Activated T-helper 2 cell treated with anti-CD3 and anti-CD28 coated beads, Interferon-gamma antibody, Interleukin-2, Interleukin-4, amounts not matched to agents 10 μg/mL and 5 μg/mL and 100 μg/mL, durations not matched to agents 14 hours and 24 hours and 36 hours (primary cell): ENCODE data around the gene ZFAND2B. TPM values are rescaled to one million over a fixed set of nuclear protein-coding genes. Genes with fewer than 3 reads are reported as not detected.

Source experiments
- DNase-seq: peaks from one replicate; pipeline ENCODE4 v3.0.0; 2021; ENCODE audit warnings: low spot score
- H3K27ac Mint-ChIP-seq: one replicate; pipeline ENCODE4 v1.8.0; 2021; ENCODE audit warnings: mixed read lengths
- H3K27me3 Mint-ChIP-seq: one replicate; pipeline ENCODE4 v1.8.0; 2021; ENCODE audit warnings: low read depth, mixed read lengths
- H3K36me3 Mint-ChIP-seq: one replicate; pipeline ENCODE4 v1.8.0; 2021; ENCODE audit warnings: low read depth, mixed read lengths
- H3K4me1 Mint-ChIP-seq: one replicate; pipeline ENCODE4 v1.8.0; 2021; ENCODE audit warnings: low read depth, mixed read lengths
- H3K4me3 Mint-ChIP-seq: one replicate; pipeline ENCODE4 v1.8.0; 2021; ENCODE audit warnings: low read depth, mild to moderate bottlenecking, moderate library complexity, mixed read lengths
- H3K9me3 Mint-ChIP-seq: one replicate; pipeline ENCODE4 v1.8.0; 2021; ENCODE audit warnings: mixed read lengths
- intact Hi-C: fragments of 100-400 bp; cut with micrococcal nuclease; formaldehyde crosslinking; loops from one replicate; pipeline ENCODE4 v1.15.1; 2023
- total RNA-seq: library from RNA; stranded (reverse); gene quantifications from 2 replicates; pipeline ENCODE4 v1.2.3, GENCODE V29; 2022

The ZFAND2B gene
- total RNA-seq, 1 donor from 2014 or later = 27.3 TPM

GRCh38 chr2:219221957-219222518 is 15.5 kb downstream of the ZFAND2B start:
- no peak overlapping the region for H3K4me3 Mint-ChIP-seq
- H3K27me3 Mint-ChIP-seq = no peaks in the 10 kb centered on the region
- intact Hi-C loops = no loop called here
- H3K36me3 Mint-ChIP-seq = peaks cover 65% of the 10 kb centered on the region
- H3K9me3 Mint-ChIP-seq = no peaks in the 10 kb centered on the region
- DNase-seq = no peak
- H3K27ac Mint-ChIP-seq = no peak overlapping the region
- H3K4me1 Mint-ChIP-seq = peaks cover 17% of the 10 kb centered on the region

- Mint-ChIP-seq H3K27me3 (no peaks in the 10 kb centered on the region), H3K36me3 (peaks cover 68% of the 10 kb centered on the region), H3K27ac (no peak overlapping the region), H3K4me3 (no peak overlapping the region), H3K4me1 (peaks cover 18% of the 10 kb centered on the region), H3K9me3 (no peaks in the 10 kb centered on the region)
- no peak for DNase-seq
- intact Hi-C loops = no loop called here
Measured at GRCh38 chr2:219223831-219224610, 17.4 kb downstream of the ZFAND2B start.

GRCh38 chr2:219225350-219225749 is 18.8 kb downstream of the ZFAND2B start:
- Mint-ChIP-seq H3K27ac (no peak overlapping the region), H3K27me3 (no peaks in the 10 kb centered on the region), H3K9me3 (no peaks in the 10 kb centered on the region), H3K36me3 (peaks cover 63% of the 10 kb centered on the region), H3K4me3 (no peak overlapping the region), H3K4me1 (peaks cover 16% of the 10 kb centered on the region)
- intact Hi-C loops = no loop called here
- DNase-seq = no peak

GRCh38 chr2:219228041-219228910 is 21.7 kb downstream of the ZFAND2B start:
- no peak for DNase-seq
- Mint-ChIP-seq H3K9me3 (no peaks in the 10 kb centered on the region), H3K4me1 (peaks cover 31% of the 10 kb centered on the region), H3K27me3 (no peaks in the 10 kb centered on the region), H3K4me3 (peak overlapping the region; percentile 83), H3K27ac (peak overlapping the region; percentile 60), H3K36me3 (peaks cover 63% of the 10 kb centered on the region)
- intact Hi-C loops = no loop called here

- no peak for DNase-seq
- peaks cover 63% of the 10 kb centered on the region for H3K36me3 Mint-ChIP-seq
- intact Hi-C loops = loop anchor here (1.0 kb wide), 8 partner anchors 10 to 69 kb away; partner anchors contain the start of genes DNAJB2, GLB1L, NHEJ1 and RETREG2
- peak overlapping the region; percentile 83 for H3K4me3 Mint-ChIP-seq
- peaks cover 33% of the 10 kb centered on the region for H3K4me1 Mint-ChIP-seq
- no peaks in the 10 kb centered on the region for H3K9me3 Mint-ChIP-seq
- no peaks in the 10 kb centered on the region for H3K27me3 Mint-ChIP-seq
- H3K27ac Mint-ChIP-seq = peak overlapping the region; percentile 60
Measured at GRCh38 chr2:219228911-219229304, 22.3 kb downstream of the ZFAND2B start.

GRCh38 chr2:219229305-219230058 is 22.9 kb downstream of the ZFAND2B start, which contains the start of the genes ANKZF1 and ATG9A:
Gene ANKZF1, plus strand, starts transcription at chr2:219229806. Its CDS starts 452 bp downstream, at chr2:219230258.
Gene ATG9A, minus strand, starts transcription at chr2:219229636. Its CDS starts 1,612 bp downstream, at chr2:219228024.
- Mint-ChIP-seq H3K4me1 (peaks cover 33% of the 10 kb centered on the region), H3K36me3 (peaks cover 63% of the 10 kb centered on the region)

GRCh38 chr2:219230059-219230540 is 23.5 kb downstream of the ZFAND2B start:
- Mint-ChIP-seq H3K27ac (peak overlapping the region; percentile 99), H3K27me3 (no peaks in the 10 kb centered on the region), H3K36me3 (peaks cover 62% of the 10 kb centered on the region), H3K9me3 (no peaks in the 10 kb centered on the region), H3K4me1 (peaks cover 33% of the 10 kb centered on the region), H3K4me3 (peak overlapping the region; percentile 97)
- DNase-seq = no peak
- intact Hi-C loops = no loop called here

More at GRCh38 chr2:219229305-219230058, 22.9 kb downstream of the ZFAND2B start, which contains the start of the genes ANKZF1 and ATG9A:
- intact Hi-C loops = loop anchor here (1.0 kb wide), 8 partner anchors 10 to 69 kb away; partner anchors contain the start of genes DNAJB2, GLB1L, NHEJ1 and RETREG2
- peak; percentile 99 for DNase-seq
- no peaks in the 10 kb centered on the region for H3K27me3 Mint-ChIP-seq
- H3K9me3 Mint-ChIP-seq = no peaks in the 10 kb centered on the region
- peak within 1 kb of the TSS; percentile 99 for H3K27ac Mint-ChIP-seq
- H3K4me3 Mint-ChIP-seq = peak within 1 kb of the TSS; percentile 97

GRCh38 chr2:219234331-219234730 is 27.7 kb downstream of the ZFAND2B start:
- Mint-ChIP-seq H3K27ac (no peak overlapping the region), H3K9me3 (no peaks in the 10 kb centered on the region), H3K36me3 (peaks cover 79% of the 10 kb centered on the region), H3K4me3 (no peak overlapping the region), H3K27me3 (no peaks in the 10 kb centered on the region), H3K4me1 (peaks cover 19% of the 10 kb centered on the region)
- intact Hi-C loops = no loop called here
- no peak for DNase-seq

GRCh38 chr2:219243291-219243761 is 36.7 kb downstream of the ZFAND2B start:
- DNase-seq = no peak
- intact Hi-C loops = no loop called here
- Mint-ChIP-seq H3K4me1 (peaks cover 31% of the 10 kb centered on the region), H3K27me3 (no peaks in the 10 kb centered on the region), H3K9me3 (no peaks in the 10 kb centered on the region), H3K27ac (no peak overlapping the region), H3K36me3 (peaks cover 34% of the 10 kb centered on the region), H3K4me3 (peak overlapping the region; percentile 33)

GRCh38 chr2:219244789-219245147 is 38.2 kb downstream of the ZFAND2B start:
- intact Hi-C loops = loop anchor here (1.0 kb wide), 3 partner anchors 9 to 67 kb away; partner anchors contain the start of genes ANKZF1, ATG9A, TUBA4A and TUBA4B
- Mint-ChIP-seq H3K9me3 (no peaks in the 10 kb centered on the region), H3K27ac (peak overlapping the region; percentile 97), H3K4me3 (peak overlapping the region; percentile 96), H3K4me1 (peaks cover 45% of the 10 kb centered on the region), H3K36me3 (peaks cover 42% of the 10 kb centered on the region), H3K27me3 (no peaks in the 10 kb centered on the region)
- no peak for DNase-seq

- Mint-ChIP-seq H3K27ac (peak within 1 kb of the TSS; percentile 97), H3K36me3 (peaks cover 45% of the 10 kb centered on the region), H3K9me3 (no peaks in the 10 kb centered on the region), H3K4me1 (peaks cover 50% of the 10 kb centered on the region), H3K4me3 (peak within 1 kb of the TSS; percentile 96), H3K27me3 (no peaks in the 10 kb centered on the region)
- peak; percentile 88 for DNase-seq
- intact Hi-C loops = loop anchor here (1.0 kb wide), 3 partner anchors 8 to 68 kb away; partner anchors contain the start of genes ANKZF1, ATG9A, TUBA4A and TUBA4B
Measured at GRCh38 chr2:219245148-219245898, 38.7 kb downstream of the ZFAND2B start, which contains the start of the genes GLB1L and STK16. Gene GLB1L, minus strand, starts transcription at chr2:219245444. Its CDS starts 1,871 bp downstream, at chr2:219243573. Gene STK16, plus strand, starts transcription at chr2:219245479. Its CDS starts 521 bp downstream, at chr2:219246000.
